ENCODE results near the gene CTDP1. TPM values are rescaled to one million over a fixed set of nuclear protein-coding genes. Genes with fewer than 3 reads are reported as not detected.

The CTDP1 gene
- total RNA-seq, 1 experiment from 2014 or later = 33.7 TPM

GRCh38 chr18:79801217-79801616, 121.6 kb downstream of the CTDP1 start:
- Histone ChIP-seq H3K23ac (ENCODE audit: insufficient read length, low read depth, low read length) (no peak overlapping the region), H4K8ac (replicated peaks; ENCODE audit: insufficient read length, low read depth, low read length) (no peak overlapping the region), H3K79me2 (ENCODE audit: insufficient read depth, low read length) (no peaks in the 10 kb centered on the region), H3K79me1 (ENCODE audit: insufficient read depth, low read depth, low read length, poor library complexity, severe bottlenecking) (no peaks in the 10 kb centered on the region), H3K23me2 (ENCODE audit: insufficient read length, low read depth, low read length, poor library complexity, severe bottlenecking) (peaks cover 3% of the 10 kb centered on the region), H3K56ac (ENCODE audit: insufficient read length, low read depth, low read length) (no peak overlapping the region), H3T11ph (ENCODE audit: low read length) (no peak overlapping the region), H2BK15ac (ENCODE audit: low read depth, low read length) (no peak overlapping the region), H2AFZ (ENCODE audit: low read length) (no peak overlapping the region), H4K20me1 (ENCODE audit: control insufficient read depth, insufficient read depth, insufficient read length) (no peaks in the 10 kb centered on the region), H3K9me3 (ENCODE audit: control insufficient read depth, low read depth, low read length) (no peaks in the 10 kb centered on the region), H2AK5ac (ENCODE audit: insufficient read length, low read length) (no peak overlapping the region), H2BK12ac (ENCODE audit: insufficient read length, low read depth, low read length) (no peak overlapping the region), H3K4me1 (ENCODE audit: insufficient read depth, low read length) (no peaks in the 10 kb centered on the region; the same call in 1 of the 2 replicates), H3K18ac (ENCODE audit: insufficient read length, low read depth, low read length) (no peak overlapping the region), H3K27ac (ENCODE audit: insufficient read length, low read depth, low read length) (no peak overlapping the region), H3K14ac (ENCODE audit: insufficient read depth, low read length) (no peak overlapping the region), H4K91ac (ENCODE audit: insufficient read length, low read depth, low read length) (no peak overlapping the region), H4K5ac (ENCODE audit: insufficient read length, low read depth, low read length) (no peak overlapping the region), H2BK120ac (ENCODE audit: low read depth, low read length, poor library complexity, severe bottlenecking) (no peak overlapping the region), H3K27me3 (ENCODE audit: insufficient read depth, low read length) (peaks cover 26% of the 10 kb centered on the region; the same call in 1 of the 2 replicates), H2BK20ac (ENCODE audit: low read depth, low read length, poor library complexity, severe bottlenecking) (no peak overlapping the region), H2BK5ac (ENCODE audit: insufficient read length, low read length) (no peak overlapping the region), H3K4ac (ENCODE audit: low read depth, low read length) (no peak overlapping the region), H3K9ac (ENCODE audit: extremely low read depth, insufficient read length, low read length) (no peak overlapping the region), H3K4me2 (ENCODE audit: insufficient read depth, insufficient read length, low read length) (no peak overlapping the region)
- Mint-ChIP-seq H3K4me1 (peaks cover 13 to 15% of the 10 kb centered on the region in 2 experiments), H3K36me3 (ENCODE audit: insufficient read depth in 1 of 3, low read depth in 3 of 3) (no peaks in the 10 kb centered on the region), H3K9me3 (peaks cover 3% of the 10 kb centered on the region in 2 experiments; a peak in 2 of 5 replicates), H3K4me3 (no peak overlapping the region), H3K27me3 (ENCODE audit: low read depth) (peaks cover 49% of the 10 kb centered on the region), H3K27ac (no peak overlapping the region)
- DNase-seq = no peak
- no CpG with 5 or more reads among the region's 13 CpGs for WGBS (ENCODE audit: extremely low coverage, insufficient read length, low lambda C conversion rate)
- no peak for TF ChIP-seq CTCF (conservative IDR thresholded peaks at IDR 0.05)

Data from H9 (cell line).